Body of pancreas (tissue), 4 donors: Measurements from ENCODE around the gene ANP32E. TPM values are rescaled to one million over a fixed set of nuclear protein-coding genes. Genes with fewer than 3 reads are reported as not detected.

Source experiments
- ATAC-seq: fragments of 150-250 bp; one replicate; pipeline ENCODE4 v1.9.1; 2016
- DNase-seq, 4 donors: peaks; one replicate each; pipeline ENCODE4 v3.0.0-alpha.2; 2019
- H3K27ac ChIP-seq, 4 donors: fragments of 200-600 bp; sonication (generic); 1 replicate in 3 of 4; 2 replicates in 1 of 4; pipeline versions ENCODE4 v1.5.1 to v1.6.1; 2016 to 2019; ENCODE audit warnings: mild to moderate bottlenecking in 1 of 4, mixed read lengths in 1 of 4, moderate library complexity in 1 of 4
- H3K27me3 ChIP-seq, 2 donors: fragments of 200-600 bp; sonication (generic); one replicate each; pipeline ENCODE4 v1.6.0; 2016; ENCODE audit warnings: mild to moderate bottlenecking in 1 of 2
- H3K36me3 ChIP-seq, 2 donors: fragments of 200-600 bp; sonication (generic); replicated peaks in 1 of 2; 2 replicates each; pipeline ENCODE4 v1.5.1; 2016; ENCODE audit warnings: low read depth in 2 of 2; ENCODE audit not compliant: insufficient read depth in 1 of 2
- H3K4me1 ChIP-seq: fragments of 200-600 bp; sonication (generic); one replicate; pipeline ENCODE4 v1.6.0; 2016
- H3K4me3 ChIP-seq, 2 donors: fragments of 200-600 bp; sonication (generic); 1 replicate in 1 of 2; 2 replicates in 1 of 2; pipeline ENCODE4 v1.5.1; 2016 to 2019
- H3K9me3 ChIP-seq, 3 donors: fragments of 200-600 bp; sonication (generic); 1 replicate in 2 of 3; 2 replicates in 1 of 3; pipeline ENCODE4 v1.5.1; 2016
- POLR2A ChIP-seq, 3 donors: fragments of 450-650 bp; IDR thresholded peaks; one replicate each; pipeline ENCODE4 v1.6.1; 2016; ENCODE audit warnings: antibody characterized with exemption in 3 of 3, mild to moderate bottlenecking in 2 of 3
- WGBS, 2 donors: methylation state at CpG; one replicate each; pipeline ENCODE4 v1.1.5; 2017; 5-methylcytosine and 5-hydroxymethylcytosine counted together
- intact Hi-C: fragments of 100-400 bp; cut with DNase I; formaldehyde crosslinking; loops from one replicate; pipeline ENCODE4 v1.15.1; 2023
- total RNA-seq, 2 donors: library from RNA; depleted of rRNA; stranded (reverse); fragments of >200 nt; gene quantifications; one replicate each; pipeline ENCODE4 v1.1.0, GENCODE V29; 2016
- TF ChIP-seq, protein P1 (sequence below), 7 experiments: fragments of 450-650 bp in 4 of 7; fragments of 200-600 bp in 3 of 7; sonication (generic) in 3 of 7; IDR thresholded peaks; one replicate each; pipeline ENCODE4 v1.5.1; 2016 to 2019; ENCODE audit warnings: antibody characterized with exemption in 7 of 7

The ANP32E gene
- total RNA-seq, 2 donors from 2014 or later, result 9.2 to 9.3 TPM

DNA sequence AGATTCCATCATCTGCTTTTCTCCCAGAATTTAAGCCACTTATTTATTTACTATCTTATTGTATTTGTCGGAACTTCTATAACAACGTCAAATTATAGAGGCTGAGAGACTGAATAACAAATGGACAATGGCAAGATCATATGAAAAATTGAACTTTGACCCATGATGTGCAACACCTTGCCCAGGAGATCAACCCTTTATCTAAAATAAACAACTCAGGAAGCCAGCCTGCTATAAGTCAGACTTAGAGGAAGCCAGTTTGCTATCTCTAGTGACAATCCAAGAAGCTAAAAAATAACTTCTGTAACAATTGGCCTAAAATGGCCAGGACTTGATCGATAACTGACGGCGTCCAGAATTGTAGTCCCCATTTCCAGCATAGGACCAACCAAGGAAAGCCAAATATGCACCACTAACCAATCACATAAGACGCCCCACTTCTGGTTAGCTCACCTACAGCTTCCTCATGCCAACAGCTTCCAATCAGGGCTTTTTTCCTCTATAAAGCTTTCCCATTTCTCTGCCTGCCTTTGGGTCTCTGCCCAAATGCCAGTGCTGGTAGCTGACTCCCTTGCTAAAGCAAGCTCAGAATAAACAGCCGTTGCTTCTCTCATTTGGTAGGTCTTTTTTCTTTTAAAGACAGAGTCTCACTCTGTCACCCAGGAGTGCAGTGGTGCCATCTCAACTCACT, 28.5 kb downstream of the ANP32E start:
- Histone ChIP-seq H3K9me3 (no peaks in the 10 kb centered on the region), H3K27ac (no peak overlapping the region), H3K36me3 (no peaks in the 10 kb centered on the region), H3K4me3 (no peak overlapping the region), H3K4me1 (peaks cover 5% of the 10 kb centered on the region), H3K27me3 (no peaks in the 10 kb centered on the region)
- intact Hi-C loops, result no loop called here
- DNase-seq (no peak), ATAC-seq (peak; percentile 38)
- 56% methylated on average over 7 of the region's 7 CpGs for WGBS, 2 donors
- TF ChIP-seq, protein P1, sequence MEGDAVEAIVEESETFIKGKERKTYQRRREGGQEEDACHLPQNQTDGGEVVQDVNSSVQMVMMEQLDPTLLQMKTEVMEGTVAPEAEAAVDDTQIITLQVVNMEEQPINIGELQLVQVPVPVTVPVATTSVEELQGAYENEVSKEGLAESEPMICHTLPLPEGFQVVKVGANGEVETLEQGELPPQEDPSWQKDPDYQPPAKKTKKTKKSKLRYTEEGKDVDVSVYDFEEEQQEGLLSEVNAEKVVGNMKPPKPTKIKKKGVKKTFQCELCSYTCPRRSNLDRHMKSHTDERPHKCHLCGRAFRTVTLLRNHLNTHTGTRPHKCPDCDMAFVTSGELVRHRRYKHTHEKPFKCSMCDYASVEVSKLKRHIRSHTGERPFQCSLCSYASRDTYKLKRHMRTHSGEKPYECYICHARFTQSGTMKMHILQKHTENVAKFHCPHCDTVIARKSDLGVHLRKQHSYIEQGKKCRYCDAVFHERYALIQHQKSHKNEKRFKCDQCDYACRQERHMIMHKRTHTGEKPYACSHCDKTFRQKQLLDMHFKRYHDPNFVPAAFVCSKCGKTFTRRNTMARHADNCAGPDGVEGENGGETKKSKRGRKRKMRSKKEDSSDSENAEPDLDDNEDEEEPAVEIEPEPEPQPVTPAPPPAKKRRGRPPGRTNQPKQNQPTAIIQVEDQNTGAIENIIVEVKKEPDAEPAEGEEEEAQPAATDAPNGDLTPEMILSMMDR (IDR thresholded peaks at IDR 0.05), result no peak
- TF ChIP-seq POLR2A (IDR thresholded peaks at IDR 0.05), result no peak

DNA sequence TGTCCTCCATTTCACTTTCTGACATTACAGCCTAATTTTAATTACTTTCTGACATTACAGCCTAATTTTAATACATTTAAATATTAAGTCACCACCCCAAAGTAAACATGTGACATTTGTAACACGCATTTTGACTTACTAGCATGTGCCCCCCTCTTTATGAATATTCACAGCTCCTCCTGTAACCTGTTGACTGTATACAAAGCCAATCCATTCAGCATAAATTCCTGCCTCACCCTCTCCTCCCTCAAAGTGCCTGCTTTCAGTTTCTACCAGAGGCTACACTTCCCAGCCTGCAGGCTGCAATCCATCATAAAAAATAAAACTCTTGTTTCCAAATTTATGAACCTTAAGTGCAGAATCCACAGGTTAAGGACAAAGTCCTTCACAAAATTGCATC, 39.5 kb downstream of the ANP32E start:
- H3K27me3 ChIP-seq, result no peaks in the 10 kb centered on the region
- H3K4me1 ChIP-seq, result no peaks in the 10 kb centered on the region
- DNase-seq (no peak), ATAC-seq (no peak)
- no peak for TF ChIP-seq POLR2A (IDR thresholded peaks at IDR 0.05)
- TF ChIP-seq, protein P1 (IDR thresholded peaks at IDR 0.05), result no peak
- intact Hi-C loops, result no loop called here
- no peak overlapping the region for H3K27ac ChIP-seq
- H3K36me3 ChIP-seq, result no peaks in the 10 kb centered on the region
- WGBS, 2 donors, result 63 to 83% methylated on average over 1 of the region's 1 CpG
- H3K4me3 ChIP-seq, result no peak overlapping the region
- no peaks in the 10 kb centered on the region for H3K9me3 ChIP-seq

DNA sequence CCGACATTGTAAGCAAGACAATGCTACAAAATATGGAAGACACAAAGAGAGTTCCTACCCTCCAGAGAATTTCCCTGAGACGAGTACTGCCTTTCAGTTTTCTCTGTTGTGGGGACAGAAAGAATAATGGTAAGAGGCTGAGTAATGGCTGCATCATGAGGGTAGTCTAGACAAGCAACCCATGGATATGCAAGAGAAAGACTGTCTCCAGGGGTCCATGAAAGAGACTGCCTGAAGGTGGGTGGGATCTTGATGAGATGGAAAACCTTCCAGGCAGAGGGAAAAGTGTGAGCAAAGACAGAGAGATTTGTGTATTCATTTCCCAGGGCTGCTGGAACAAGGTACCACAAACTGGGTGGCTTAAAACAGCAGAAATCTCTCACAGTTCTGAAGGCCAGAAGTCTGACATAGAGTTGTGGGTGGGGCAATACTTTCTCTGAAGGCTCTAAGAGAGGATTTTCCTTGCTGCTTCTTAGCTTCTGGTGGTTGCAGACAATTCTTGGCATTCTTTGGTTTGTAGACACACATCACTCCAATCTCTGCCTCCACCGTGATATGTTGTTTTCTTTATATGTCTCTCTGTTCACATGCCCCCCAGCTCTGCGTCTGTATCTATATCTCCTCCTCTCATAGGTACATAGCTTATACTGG, 41.4 kb downstream of the ANP32E start:
- intact Hi-C loops, result no loop called here
- Histone ChIP-seq H3K9me3 (no peaks in the 10 kb centered on the region), H3K4me3 (no peak overlapping the region), H3K36me3 (no peaks in the 10 kb centered on the region), H3K27ac (no peak overlapping the region), H3K27me3 (no peaks in the 10 kb centered on the region), H3K4me1 (no peaks in the 10 kb centered on the region)
- TF ChIP-seq, protein P1 (IDR thresholded peaks at IDR 0.05), result no peak
- TF ChIP-seq POLR2A (IDR thresholded peaks at IDR 0.05), result no peak
- ATAC-seq (no peak), DNase-seq (no peak)
- 77 to 82% methylated on average over 4 of the region's 4 CpGs for WGBS, 2 donors

DNA sequence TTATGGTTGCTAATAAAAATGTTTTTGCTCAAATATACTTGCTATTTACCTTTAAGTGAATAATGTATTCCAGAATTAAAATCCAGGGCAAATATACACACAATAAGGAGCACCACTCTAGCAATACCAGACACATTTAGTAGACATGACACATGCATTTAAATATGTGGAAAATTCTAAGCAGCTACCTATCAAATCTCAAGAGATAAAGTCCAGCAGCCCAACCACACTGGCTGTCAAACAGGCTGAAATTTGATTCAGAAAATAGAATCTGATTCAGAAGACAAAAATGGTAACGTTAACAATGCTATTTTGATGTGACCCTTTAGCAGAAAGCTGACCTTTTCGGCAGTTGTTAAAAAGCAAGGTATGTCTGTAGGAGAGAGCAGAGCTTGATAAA, 43.9 kb downstream of the ANP32E start:
- Histone ChIP-seq H3K27ac (no peak overlapping the region), H3K4me1 (peaks cover 1% of the 10 kb centered on the region), H3K27me3 (peaks cover 0 to 14% of the 10 kb centered on the region in 2 donors), H3K4me3 (no peak overlapping the region), H3K36me3 (no peaks in the 10 kb centered on the region), H3K9me3 (no peaks in the 10 kb centered on the region)
- intact Hi-C loops, result no loop called here
- WGBS, 2 donors, result 49 to 69% methylated on average over 2 of the region's 2 CpGs
- ATAC-seq (no peak), DNase-seq (no peak)
- TF ChIP-seq, protein P1 (IDR thresholded peaks at IDR 0.05), result no peak
- TF ChIP-seq POLR2A (IDR thresholded peaks at IDR 0.05), result no peak

DNA sequence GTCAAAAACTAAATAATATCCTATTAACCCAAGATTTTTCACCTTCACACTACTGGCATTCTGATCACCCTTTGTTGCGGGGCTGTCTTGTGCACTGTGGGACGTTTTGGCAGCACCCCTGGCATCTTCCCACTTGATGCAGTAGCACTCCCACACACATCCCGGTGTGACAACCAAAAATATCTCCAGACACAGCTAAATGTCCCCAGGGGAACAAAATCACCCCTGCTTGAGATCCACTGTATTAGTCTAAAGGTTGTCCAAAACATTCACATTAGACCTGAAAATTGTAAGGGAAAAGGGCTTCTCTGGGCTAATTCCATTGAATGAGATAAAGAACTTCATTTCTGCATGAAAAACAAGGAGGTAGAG, 48.4 kb downstream of the ANP32E start:
- TF ChIP-seq, protein P1 (IDR thresholded peaks at IDR 0.05), result no peak
- no peak for TF ChIP-seq POLR2A (IDR thresholded peaks at IDR 0.05)
- intact Hi-C loops, result no loop called here
- Histone ChIP-seq H3K9me3 (no peaks in the 10 kb centered on the region), H3K36me3 (no peaks in the 10 kb centered on the region), H3K4me3 (no peak overlapping the region), H3K4me1 (peaks cover 9% of the 10 kb centered on the region), H3K27ac (no peak overlapping the region), H3K27me3 (peaks cover 0 to 14% of the 10 kb centered on the region in 2 donors)
- WGBS, 2 donors, result 17 to 24% methylated on average over 3 of the region's 3 CpGs
- DNase-seq (no peak), ATAC-seq (peak; percentile 24)
